SK-N-SH (cell line): Measurements from ENCODE around the gene FCSK. TPM values are rescaled to one million over a fixed set of nuclear protein-coding genes. Genes with fewer than 3 reads are reported as not detected.

ENCODE experiments used
- CTCF ChIA-PET: fragments of 300-600, 350-600 bp; formaldehyde crosslinking; extraction: SDS; loops from one replicate; lab custom pipeline; 2021; lab: Yijun Ruan, JAX
- POLR2A ChIA-PET: fragments of 350-600 bp; sonication (Branson Sonifier 250); formaldehyde crosslinking; extraction: SDS; loops from one replicate; lab custom pipeline; 2020; ENCODE audit warnings: antibody characterized with exemption, inconsistent platforms; lab: Yijun Ruan, JAX
- DNase-seq: peaks from one replicate; pipeline ENCODE4 v3.0.0; 2012
- H2AFZ ChIP-seq: fragments of 200-600 bp; sonication (generic); 2 replicates; pipeline ENCODE4 v1.8.1; 2016; ENCODE audit warnings: antibody characterized with exemption, mild to moderate bottlenecking, low read depth
- H3F3A ChIP-seq: fragments of 200-600 bp; sonication (generic); replicated peaks from 2 replicates; pipeline ENCODE3; 2016; ENCODE audit warnings: antibody characterized with exemption, mild to moderate bottlenecking; ENCODE audit not compliant: insufficient read depth
- H3K27ac ChIP-seq, 2 experiments: fragments of 200-500 bp in 1 of 2; fragments of 200-600 bp in 1 of 2; sonication (Bioruptor generic) in 1 of 2; sonication (generic), shearing (Covaris generic) in 1 of 2; 2 replicates each; pipeline versions ENCODE4 v1.5.1 to v1.6.1; 2014 to 2016; ENCODE audit warnings: low read depth in 2 of 2, inconsistent platforms in 1 of 2, low read length in 1 of 2, mild to moderate bottlenecking in 1 of 2, mixed read lengths in 1 of 2
- H3K27me3 ChIP-seq: fragments of 200-600 bp; sonication (generic), shearing (Covaris generic); 2 replicates; pipeline ENCODE4 v1.6.1; 2016; ENCODE audit warnings: mixed run types; ENCODE audit not compliant: insufficient read depth
- H3K36me3 ChIP-seq, 2 experiments: fragments of 200-500 bp in 1 of 2; fragments of 200-600 bp in 1 of 2; sonication (Bioruptor generic) in 1 of 2; sonication (generic) in 1 of 2; replicated peaks in 1 of 2; 2 replicates each; pipeline versions ENCODE3 to v1.5.1; 2014 to 2016; ENCODE audit warnings: low read length in 1 of 2, mild to moderate bottlenecking in 1 of 2; ENCODE audit not compliant: insufficient read depth in 2 of 2, control insufficient read depth in 1 of 2
- H3K4me1 ChIP-seq, 2 experiments: fragments of 200-500 bp in 1 of 2; fragments of 200-600 bp in 1 of 2; sonication (Bioruptor generic) in 1 of 2; sonication (generic), shearing (Covaris generic) in 1 of 2; 2 replicates each; pipeline versions ENCODE4 v1.5.1 to v1.6.1; 2014 to 2016; ENCODE audit warnings: low read depth in 1 of 2, low read length in 1 of 2, mixed run types in 1 of 2; ENCODE audit not compliant: insufficient read depth in 2 of 2, control insufficient read depth in 1 of 2
- H3K4me2 ChIP-seq: fragments of 200-600 bp; sonication (generic), shearing (Covaris generic); 2 replicates; pipeline ENCODE4 v1.6.1; 2017; ENCODE audit warnings: mixed run types
- H3K4me3 ChIP-seq, 2 experiments: fragments of 200-500 bp in 1 of 2; fragments of 200-600 bp in 1 of 2; sonication (Bioruptor generic) in 1 of 2; sonication (generic), shearing (Covaris generic) in 1 of 2; 2 replicates each; pipeline versions ENCODE4 v1.5.1 to v1.8.1; 2014 to 2016; ENCODE audit warnings: low read depth in 2 of 2, inconsistent platforms in 1 of 2, low read length in 1 of 2, mild to moderate bottlenecking in 1 of 2, mixed read lengths in 1 of 2, moderate library complexity in 1 of 2
- H3K79me2 ChIP-seq: fragments of 200-600 bp; sonication (generic); 2 replicates; pipeline ENCODE4 v1.8.1; 2017; ENCODE audit warnings: mild to moderate bottlenecking; ENCODE audit not compliant: insufficient read depth
- H3K9ac ChIP-seq: fragments of 200-600 bp; sonication (generic); 2 replicates; pipeline ENCODE4 v1.6.1; 2017; ENCODE audit warnings: mixed run types
- H3K9me2 ChIP-seq: fragments of 200-600 bp; sonication (generic); 2 replicates; pipeline ENCODE4 v1.6.1; 2017; ENCODE audit warnings: mixed run types
- H3K9me3 ChIP-seq: fragments of 200-600 bp; sonication (generic); 2 replicates; pipeline ENCODE4 v1.6.1; 2017; ENCODE audit warnings: mixed run types, mild to moderate bottlenecking, moderate library complexity
- H4K20me1 ChIP-seq: fragments of 200-600 bp; sonication (generic); 2 replicates; pipeline ENCODE4 v1.6.1; 2017; ENCODE audit warnings: mild to moderate bottlenecking, mixed run types; ENCODE audit not compliant: insufficient read depth
- CTCF ChIP-seq: fragments of 200-600 bp; sonication (generic); IDR thresholded peaks from 2 replicates; pipeline ENCODE4 v1.6.1; 2017; ENCODE audit warnings: antibody characterized with exemption, mild to moderate bottlenecking, moderate library complexity
- EP300 ChIP-seq, 2 experiments: IDR thresholded peaks; 2 replicates each; pipeline versions ENCODE4 v1.4.0 to v1.6.1; 2012; ENCODE audit warnings: borderline replicate concordance in 1 of 2, low read depth in 1 of 2, low read length in 1 of 2
- FOSL2 ChIP-seq: IDR thresholded peaks from 2 replicates; pipeline ENCODE4 v1.4.0; 2012; ENCODE audit warnings: low read depth, mild to moderate bottlenecking, moderate library complexity, borderline replicate concordance
- FOXJ3 ChIP-seq: sonication (generic); formaldehyde crosslinking; IDR thresholded peaks from 2 replicates; pipeline ENCODE4 v1.5.1; 2020; ENCODE audit warnings: mild to moderate bottlenecking, missing genetic modification reagents
- MXI1 ChIP-seq: IDR thresholded peaks from 2 replicates; pipeline ENCODE4 v1.6.1; 2012; ENCODE audit warnings: mild to moderate bottlenecking, low read depth, low read length, improper control_type of control experiment
- NRF1 ChIP-seq: IDR thresholded peaks from 2 replicates; pipeline ENCODE4 v1.6.1; 2012; ENCODE audit warnings: low read depth, mild to moderate bottlenecking, low read length
- PBX3 ChIP-seq: IDR thresholded peaks from 2 replicates; pipeline ENCODE4; 2012
- POLR2AphosphoS5 ChIP-seq: IDR thresholded peaks from 2 replicates; pipeline ENCODE4 v1.6.1; 2012; ENCODE audit warnings: low read depth, low read length
- RAD21 ChIP-seq: IDR thresholded peaks from 2 replicates; pipeline ENCODE4 v1.6.1; 2012; ENCODE audit warnings: mild to moderate bottlenecking, low read length
- TCF12 ChIP-seq: IDR thresholded peaks from 2 replicates; pipeline ENCODE4 v1.4.0; 2012
- TEAD4 ChIP-seq: IDR thresholded peaks from 2 replicates; pipeline ENCODE4 v1.4.0; 2012; ENCODE audit warnings: mild to moderate bottlenecking, borderline replicate concordance; ENCODE audit not compliant: insufficient read depth
- USF2 ChIP-seq: fragments of 150-350 bp; IDR thresholded peaks from 2 replicates; pipeline ENCODE4 v1.6.1; 2017; ENCODE audit warnings: antibody characterized with exemption, low read length, low read depth, borderline replicate concordance
- YY1 ChIP-seq: IDR thresholded peaks from 2 replicates; pipeline ENCODE4 v1.4.0; 2012; ENCODE audit warnings: low read depth, mild to moderate bottlenecking
- ZBTB33 ChIP-seq: IDR thresholded peaks from 2 replicates; pipeline ENCODE4 v1.4.0; 2012; ENCODE audit warnings: low read depth, borderline replicate concordance
- WGBS: methylation state at CpG from one replicate; pipeline ENCODE4 v1.1.6; 2017; ENCODE audit warnings: low lambda C conversion rate; 5-methylcytosine and 5-hydroxymethylcytosine counted together
- polyA plus RNA-seq, 3 experiments: library from polyadenylated mRNA; depleted of rRNA; stranded (reverse); fragments of >200 nt; gene quantifications; 2 replicates each; pipeline ENCODE4 v1.2.3, GENCODE V29; 2012

The FCSK gene
- polyA plus RNA-seq, 1 of the 3 experiments (the other 2 are of a cell fraction), result 9.7 TPM

- H3K27ac ChIP-seq, result no peak overlapping the region
- no peaks in the 10 kb centered on the region for H3K9me2 ChIP-seq
- H3K27me3 ChIP-seq, result no peaks in the 10 kb centered on the region
- no peaks in the 10 kb centered on the region for H3K79me2 ChIP-seq
- POLR2A ChIA-PET, result no interaction called here
- no peak overlapping the region for H3K4me2 ChIP-seq
- no peak overlapping the region for H3K9ac ChIP-seq
- DNase-seq, result no peak
- peaks cover 24 to 54% of the 10 kb centered on the region in 2 experiments for H3K36me3 ChIP-seq
- WGBS, result 91% methylated on average over 6 of the region's 9 CpGs
- no peaks in the 10 kb centered on the region for H3F3A ChIP-seq
- TF ChIP-seq CTCF (no peak), RAD21 (no peak), NRF1 (no peak), TEAD4 (no peak), FOSL2 (no peak), USF2 (no peak), TCF12 (no peak), ZBTB33 (no peak), POLR2AphosphoS5 (no peak), PBX3 (no peak), FOXJ3 (CRISPR knock-in tag) (no peak), MXI1 (no peak), EP300 (IDR thresholded peaks at IDR 0.05; ENCODE audit: borderline replicate concordance in 1 of 2, low read depth in 1 of 2, low read length in 1 of 2) (no peak), YY1 (no peak)
- no peak overlapping the region for H2AFZ ChIP-seq
- CTCF ChIA-PET, result no interaction called here
- H3K4me3 ChIP-seq, result no peak overlapping the region
- no peaks in the 10 kb centered on the region for H4K20me1 ChIP-seq
- H3K4me1 ChIP-seq, result no peaks in the 10 kb centered on the region
- no peaks in the 10 kb centered on the region for H3K9me3 ChIP-seq
These were observed 41.2 kb downstream of the FCSK start for GRCh38 chr16:70495425-70496182.
